PFSK-1 (cell line): Measurements from ENCODE around the gene C20orf96.

Experiments
- FOXP2 ChIP-seq: optimal IDR thresholded peaks from 2 replicates; pipeline ENCODE3; 2011; ENCODE audit warnings: borderline replicate concordance, control low read depth, inconsistent platforms; ENCODE audit not compliant: insufficient read depth; ENCODE audit errors: extremely low read length, extremely low read depth
- POLR2AphosphoS5 ChIP-seq: IDR thresholded peaks from 2 replicates; pipeline ENCODE4 v1.6.1; 2012; ENCODE audit warnings: low read depth, mild to moderate bottlenecking, control low read depth, low read length, moderate library complexity
- TAF1 ChIP-seq: IDR thresholded peaks from 2 replicates; pipeline ENCODE4 v1.6.1; 2012; ENCODE audit warnings: low read length, control low read depth, borderline replicate concordance; ENCODE audit not compliant: insufficient read depth

GRCh38 chr20:316316-317068 lies 25.9 kb upstream of the C20orf96 start:
- no peak for TF ChIP-seq POLR2AphosphoS5
- TF ChIP-seq TAF1: no peak
- TF ChIP-seq FOXP2: no peak
